HG02763 (cell line): ENCODE measurements around the gene TP53I13.
A peak's percentile ranks its signal among the peaks of the same experiment; 100 is the strongest.

Source experiments
- ATAC-seq: cut with Tn5 transposase; IDR thresholded peaks from one replicate; pipeline ENCODE4 v1.9.1; 2021; ENCODE audit warnings: mild to moderate bottlenecking, moderate library complexity; ENCODE audit not compliant: unreplicated experiment

The TP53I13 gene

DNA sequence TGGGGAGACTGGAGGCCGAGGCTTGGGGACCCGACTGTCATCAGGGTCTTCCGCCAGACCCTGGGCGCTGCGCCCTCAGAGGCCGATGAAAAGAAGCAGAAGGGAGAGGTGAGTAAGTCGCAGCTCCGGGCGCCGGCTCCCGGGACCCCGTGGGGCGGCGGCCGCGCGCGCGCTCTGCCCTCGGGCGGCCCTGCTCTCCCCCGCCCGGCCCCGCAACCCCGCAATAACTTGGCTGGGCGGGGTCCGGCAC, 1.3 kb upstream of the TP53I13 start:
- no peak for ATAC-seq

- ATAC-seq = peak; percentile 34
Observed at GRCh38 chr17:29567554-29568330, 759 bp upstream of the TP53I13 start.

DNA sequence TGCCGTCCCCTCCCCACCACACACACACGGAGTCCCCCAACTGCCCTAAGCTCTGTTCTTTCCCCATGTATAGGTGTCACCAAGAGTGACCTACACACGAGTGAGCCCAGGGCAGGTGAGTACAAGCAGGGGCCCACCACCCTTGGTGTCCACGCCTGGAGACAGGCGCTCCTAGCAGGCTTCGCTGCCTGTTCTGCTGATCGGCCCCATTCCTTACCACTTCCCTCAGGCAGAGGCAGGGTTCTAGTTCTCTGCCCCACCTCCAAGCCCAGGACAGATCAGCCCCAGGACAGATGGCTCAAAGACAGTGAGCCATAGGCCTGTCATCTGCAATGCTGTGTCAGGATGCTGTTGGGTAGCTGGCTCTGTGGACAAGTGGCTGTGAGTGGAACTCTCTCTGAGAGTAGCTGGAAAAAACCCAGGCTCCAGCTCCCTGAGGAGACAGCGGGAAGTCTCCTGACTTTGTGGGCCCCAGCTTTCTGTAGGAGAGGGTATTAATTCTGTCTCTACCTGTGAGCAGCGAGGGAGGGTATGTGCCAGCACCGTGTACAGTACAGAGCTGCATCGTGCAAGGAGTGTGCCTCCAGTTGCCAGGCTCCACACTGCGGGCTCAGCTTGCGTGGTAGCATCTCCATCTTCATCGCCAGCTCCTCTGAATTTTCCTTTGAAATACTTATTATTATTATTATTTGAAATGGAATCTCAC, 897 bp downstream of the TP53I13 start:
- no peak for ATAC-seq

DNA sequence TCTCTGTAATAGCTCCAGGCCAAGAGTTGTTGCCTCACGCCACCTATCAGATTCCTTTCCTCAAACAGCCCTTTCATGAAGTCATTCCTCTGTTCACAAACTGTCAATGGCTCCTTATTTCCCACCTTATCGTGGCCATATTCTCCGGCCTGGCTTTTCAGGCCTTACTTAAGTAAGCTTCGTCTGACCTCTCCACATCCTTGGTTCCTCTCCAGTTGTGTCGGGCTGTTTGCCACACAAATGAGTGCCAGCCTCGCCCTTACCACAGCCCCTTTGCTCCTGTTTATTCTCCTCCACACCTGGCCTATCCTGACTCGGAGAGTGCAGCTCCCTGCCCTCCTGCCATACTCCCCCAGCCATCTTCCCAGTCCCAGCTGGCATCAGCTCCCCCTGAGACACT, 2.0 kb downstream of the TP53I13 start:
- ATAC-seq = no peak

DNA sequence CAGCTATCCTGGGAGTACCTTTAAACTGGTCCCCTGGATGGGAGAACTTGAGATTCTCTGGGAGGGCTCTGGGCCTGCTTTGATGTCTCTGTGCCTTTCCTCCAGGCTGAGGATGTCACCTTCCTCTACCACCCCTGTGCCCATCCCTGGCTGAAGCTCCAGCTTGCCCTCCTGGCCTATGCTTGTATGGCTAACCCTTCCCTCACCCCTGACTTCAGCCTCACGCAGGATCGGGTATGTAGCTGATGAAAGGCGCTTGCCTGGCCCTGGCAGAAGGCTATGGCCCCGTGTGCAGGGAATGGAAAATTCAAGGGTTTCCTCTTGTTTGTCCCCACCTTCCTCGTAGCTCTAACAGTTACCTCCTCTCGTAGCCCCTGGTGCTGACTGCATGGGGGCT, 3.0 kb downstream of the TP53I13 start:
- no peak for ATAC-seq

- ATAC-seq = no peak
Observed at GRCh38 chr17:29571883-29572681, 3.6 kb downstream of the TP53I13 start.

DNA sequence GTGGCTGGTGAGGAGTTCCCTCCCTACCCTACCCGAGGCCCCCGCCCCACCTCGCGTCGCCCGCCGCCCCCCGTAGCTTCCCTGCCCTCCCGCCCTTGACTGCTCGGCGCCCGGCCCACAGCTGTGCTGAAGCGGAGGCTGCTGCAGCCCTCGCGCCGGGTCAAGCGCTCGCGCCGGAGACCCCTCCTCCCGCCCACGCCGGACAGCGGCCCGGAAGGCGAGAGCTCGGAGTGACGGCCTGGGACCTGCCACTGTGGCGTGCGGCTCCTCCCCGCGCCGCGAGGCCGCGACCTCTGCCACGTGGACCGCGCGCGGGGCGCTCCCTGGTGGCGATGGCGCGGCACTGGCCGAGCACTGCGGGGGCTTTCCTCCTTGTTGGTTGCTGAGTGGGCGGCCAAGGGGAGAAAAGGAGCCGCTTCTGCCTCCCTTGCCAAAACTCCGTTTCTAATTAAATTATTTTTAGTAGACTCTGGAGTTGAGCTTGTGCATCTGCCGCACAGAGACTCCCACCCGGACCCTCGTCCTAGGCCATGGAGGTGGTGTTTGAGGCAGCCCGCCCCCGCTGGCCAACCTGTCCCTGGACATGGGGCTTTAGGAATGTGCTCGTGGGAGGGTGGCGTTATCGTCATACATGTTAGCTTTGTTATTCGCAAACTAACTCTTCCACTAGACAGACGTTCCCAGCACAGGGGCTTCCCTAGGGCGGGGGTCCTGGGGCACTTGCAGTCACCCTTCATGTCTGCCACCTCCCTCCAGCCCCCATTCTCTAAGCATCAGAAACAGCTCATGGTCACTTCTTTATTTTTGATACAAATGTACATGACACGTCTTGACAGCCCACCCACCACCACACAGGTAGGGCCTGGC, 4.4 kb downstream of the TP53I13 start:
- no peak for ATAC-seq

- ATAC-seq = no peak
Observed at GRCh38 chr17:29573558-29573869, 5.0 kb downstream of the TP53I13 start.

DNA sequence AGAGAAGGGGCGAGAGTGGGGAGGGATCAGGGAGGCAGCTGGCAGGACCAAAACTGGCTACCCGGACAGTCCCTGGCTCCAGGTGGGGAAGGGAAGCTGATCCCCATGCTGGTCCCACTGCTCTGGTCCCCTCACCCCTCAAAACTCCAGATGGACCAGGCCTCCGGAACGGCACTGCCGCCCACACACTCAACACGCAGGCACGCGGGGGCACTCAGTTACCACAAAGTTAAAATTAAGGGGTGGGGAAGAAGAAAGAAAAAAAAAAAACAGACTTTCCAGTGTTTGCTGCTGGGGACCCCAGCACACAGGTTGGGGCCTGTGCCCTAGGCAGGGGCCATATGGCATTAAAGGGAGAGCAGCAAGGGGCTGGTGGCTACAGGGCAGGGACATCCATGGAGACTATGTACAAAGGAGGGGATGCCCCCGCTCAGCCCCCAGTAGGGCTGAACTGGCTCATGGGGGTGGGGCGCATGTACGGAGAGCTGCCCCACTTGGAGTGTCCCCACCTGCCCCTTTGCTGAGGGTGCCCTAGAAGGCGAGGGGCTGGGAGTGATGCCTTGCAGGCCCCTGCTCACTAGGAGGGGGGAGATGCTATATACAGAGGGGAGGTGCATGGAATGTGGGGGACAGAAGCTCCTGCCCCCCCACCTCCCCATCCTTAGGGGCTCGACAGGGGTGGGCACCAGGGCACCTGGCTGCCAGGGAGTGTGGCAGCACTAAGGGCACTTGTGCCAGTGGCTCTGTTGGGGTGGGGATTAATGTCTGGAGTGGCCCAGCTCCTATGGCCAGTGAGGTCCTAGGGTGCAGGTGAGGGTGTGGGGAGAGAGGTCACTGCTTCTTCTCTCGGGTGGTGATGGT, 5.6 kb downstream of the TP53I13 start:
- ATAC-seq = no peak

GRCh38 chr17:29574732-29575510, 6.4 kb downstream of the TP53I13 start:
- ATAC-seq = no peak

DNA sequence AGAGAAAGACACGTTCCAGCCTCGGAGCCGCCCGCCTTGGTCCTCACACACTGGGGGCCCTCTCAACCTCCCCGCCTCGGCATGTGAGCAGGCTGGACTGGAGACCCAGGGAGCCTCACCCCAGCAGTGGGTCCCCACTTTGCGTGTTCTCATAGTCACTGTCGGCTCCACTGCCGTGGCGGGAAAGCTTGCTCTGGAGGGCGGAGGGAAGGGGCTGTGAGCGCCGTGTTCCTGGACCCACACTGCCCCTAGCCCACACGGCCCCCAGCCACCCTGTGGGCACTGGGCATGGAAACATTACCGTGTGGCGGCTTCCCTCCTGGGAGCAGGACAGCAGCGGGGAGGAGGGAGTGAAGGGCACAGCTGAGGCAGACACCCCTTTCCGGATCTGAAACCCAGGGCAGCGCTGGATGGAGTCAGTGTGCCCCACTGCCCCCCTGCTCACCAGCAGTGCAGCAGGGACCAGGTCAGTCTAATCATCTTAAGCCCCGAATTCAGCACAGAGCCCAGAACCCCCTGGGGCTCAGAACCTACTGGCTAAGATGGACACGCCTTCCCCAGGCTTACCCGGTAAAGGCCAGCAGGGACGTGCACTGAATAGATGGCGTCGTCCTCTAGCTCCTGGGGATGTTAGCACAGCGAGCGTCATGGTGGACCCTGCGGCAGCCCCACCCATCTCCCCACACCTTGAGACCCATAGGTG, 7.2 kb downstream of the TP53I13 start:
- no peak for ATAC-seq

GRCh38 chr17:29576214-29577000, 7.9 kb downstream of the TP53I13 start:
- no peak for ATAC-seq

DNA sequence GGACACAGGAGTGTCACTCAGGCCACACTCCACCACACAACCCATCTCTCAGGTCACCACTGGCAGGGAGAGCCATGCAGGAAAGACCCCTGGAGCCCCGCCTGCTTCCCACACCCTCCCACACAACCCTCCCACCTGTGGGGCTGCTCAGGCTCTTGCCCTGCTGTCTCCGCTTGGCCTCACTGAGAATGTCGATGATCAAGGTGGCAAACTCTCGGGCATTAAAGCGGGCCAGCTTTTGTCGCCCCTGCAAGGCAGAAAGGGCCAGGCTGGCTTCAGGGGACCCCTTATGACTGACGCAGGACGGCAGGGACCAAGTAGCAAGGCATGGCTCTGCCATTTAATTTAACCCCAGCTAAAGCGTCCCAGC, 8.5 kb downstream of the TP53I13 start:
- no peak for ATAC-seq

DNA sequence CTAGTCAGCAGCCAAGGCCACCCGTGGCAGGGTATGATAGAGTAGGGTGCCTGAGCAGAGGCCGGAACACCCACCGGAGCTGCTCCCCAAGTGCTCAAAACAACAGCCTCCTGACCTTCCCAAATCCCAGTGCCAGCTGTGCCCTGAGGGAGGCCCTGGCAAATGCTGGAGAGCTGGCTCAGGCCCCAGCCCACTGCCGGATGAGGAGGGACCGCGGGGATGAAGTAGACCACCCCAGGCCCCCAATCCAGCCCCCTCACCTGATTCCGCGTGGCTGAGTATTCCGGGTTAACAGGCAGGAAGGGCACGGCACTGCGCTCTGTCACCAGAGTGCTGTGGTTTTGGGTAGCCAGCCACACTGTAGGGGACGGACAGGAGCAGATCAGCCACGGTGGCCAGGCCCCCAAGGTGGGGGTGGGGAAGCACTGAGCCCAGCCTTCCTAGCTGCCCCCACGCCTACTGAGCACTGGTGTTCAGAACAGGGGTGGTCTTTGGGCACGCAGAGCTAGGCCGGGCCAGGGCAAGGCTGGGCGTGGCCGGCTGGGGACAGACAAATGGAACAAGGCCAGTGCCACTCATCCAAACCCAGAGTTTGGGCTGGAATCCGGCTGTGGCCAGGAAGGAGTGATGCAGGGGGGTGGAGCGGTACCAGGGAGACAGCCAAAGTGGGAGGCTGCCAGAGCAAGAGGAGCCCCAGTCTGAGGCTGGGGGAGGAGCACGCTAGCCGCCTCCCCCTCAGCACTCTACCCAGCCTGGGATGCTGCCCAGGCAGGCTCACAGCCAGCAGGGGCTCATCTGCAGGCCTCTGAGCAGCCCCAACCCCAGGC, 9.1 kb downstream of the TP53I13 start:
- ATAC-seq = no peak

DNA sequence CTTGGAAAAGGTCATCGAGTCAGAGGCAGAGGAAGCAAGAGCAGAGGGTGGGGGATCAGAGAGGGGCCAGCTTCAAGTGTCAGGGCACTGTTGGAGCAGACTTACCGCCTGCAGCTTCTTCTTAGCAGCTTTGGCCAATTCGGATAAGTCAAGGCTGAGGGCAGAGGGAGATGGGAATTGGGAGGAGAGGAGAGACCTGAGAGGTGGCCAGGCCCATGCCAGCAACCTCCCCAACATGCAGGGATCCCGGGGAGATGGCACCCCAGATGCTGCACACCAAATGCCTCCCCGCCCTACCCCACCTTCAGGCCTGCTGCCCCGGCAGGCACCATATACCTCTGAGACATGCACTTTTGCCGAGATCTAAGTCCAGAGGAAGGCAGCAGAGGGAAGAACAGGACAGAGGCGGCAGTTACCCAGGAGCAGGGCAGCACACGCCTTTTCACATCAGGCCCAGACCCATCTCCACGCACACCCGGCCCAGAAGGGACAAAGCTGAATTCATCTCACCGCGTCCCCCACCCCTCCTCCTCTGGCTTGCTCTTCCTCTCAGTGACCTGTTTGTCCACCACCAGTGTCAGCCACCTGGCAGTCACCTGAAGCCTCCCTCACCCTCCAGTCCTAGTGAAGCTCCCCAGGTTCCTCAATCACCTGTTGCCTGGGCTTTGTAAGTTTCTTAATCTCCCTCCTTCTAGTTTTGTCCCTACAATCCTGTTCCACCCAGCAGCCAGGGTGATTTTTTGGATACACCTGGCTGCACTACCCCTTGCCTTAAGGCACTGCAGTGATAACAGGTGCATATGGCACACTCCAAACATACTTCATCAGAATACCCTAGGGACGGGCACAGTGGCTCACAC, 10.4 kb downstream of the TP53I13 start:
- no peak for ATAC-seq
